HepG2 (cell line): ENCODE results near the gene GLIS1.

Experiments used
- ESRRA ChIP-seq: sonication (generic); formaldehyde crosslinking; IDR thresholded peaks from 2 replicates; pipeline ENCODE4 v1.5.1; 2020; ENCODE audit warnings: mild to moderate bottlenecking, low read depth, missing genetic modification reagents
- FLYWCH1 ChIP-seq: sonication (generic); formaldehyde crosslinking; IDR thresholded peaks from 2 replicates; pipeline ENCODE4 v1.8.1; 2023; ENCODE audit warnings: mild to moderate bottlenecking, missing genetic modification reagents
- POLR2A ChIP-seq, 2 experiments: IDR thresholded peaks; 2 replicates each; pipeline ENCODE4 v1.6.1; 2011; ENCODE audit warnings: low read depth in 2 of 2, low read length in 2 of 2, mild to moderate bottlenecking in 1 of 2, moderate library complexity in 1 of 2; ENCODE audit not compliant: insufficient read depth in 1 of 2
- POLR2AphosphoS5 ChIP-seq: IDR thresholded peaks from 2 replicates; pipeline ENCODE4 v1.6.1; 2012; ENCODE audit warnings: low read depth, low read length
- SMC3 ChIP-seq: IDR thresholded peaks from 2 replicates; pipeline ENCODE4 v1.6.1; 2011; ENCODE audit warnings: low read length, improper control_type of control experiment
- ZNF382 ChIP-seq: sonication (generic); formaldehyde crosslinking; IDR thresholded peaks from 2 replicates; pipeline ENCODE4 v1.5.0; 2020; ENCODE audit warnings: missing genetic modification reagents, mild to moderate bottlenecking, borderline replicate concordance
- ZNF543 ChIP-seq: sonication (generic); formaldehyde crosslinking; IDR thresholded peaks from 2 replicates; pipeline ENCODE4 v1.4.0; 2020; ENCODE audit warnings: mild to moderate bottlenecking, missing genetic modification reagents

DNA sequence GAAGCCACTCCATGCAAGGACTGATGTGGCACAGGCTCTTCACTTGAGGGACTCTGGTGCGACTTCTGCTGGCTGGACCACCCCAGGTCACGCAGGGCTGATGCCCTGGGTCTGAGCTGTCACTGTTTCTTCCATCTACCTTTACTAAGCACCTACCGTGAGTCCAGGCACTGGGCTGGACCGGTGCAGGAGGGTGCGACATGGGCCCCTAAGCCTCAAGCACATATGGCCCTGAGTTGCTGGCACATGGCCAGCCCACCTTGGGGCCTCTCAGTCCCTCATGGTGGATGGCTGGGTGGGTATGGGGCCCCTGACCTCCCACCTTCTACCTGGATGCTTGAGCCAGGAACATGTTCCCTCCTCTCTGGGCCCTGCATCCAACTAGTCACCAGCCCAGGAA, 203.7 kb downstream of the GLIS1 start:
- TF ChIP-seq ZNF543 (no peak), ESRRA (no peak), FLYWCH1 (CRISPR knock-in tag) (no peak), ZNF382 (no peak), SMC3 (no peak), POLR2A (IDR thresholded peaks at IDR 0.05; ENCODE audit: insufficient read depth in 1 of 2, low read depth in 2 of 2, low read length in 2 of 2) (no peak), POLR2AphosphoS5 (no peak)
